ENCODE measurements around the gene FNDC3B.

GRCh38 chr3:172074032-172074431 lies 34.7 kb downstream of the FNDC3B start:
- TF ChIP-seq GATA2 (IDR thresholded peaks at IDR 0.05; ENCODE audit: low read depth, low read length): no peak
- TF ChIP-seq GATA3 (IDR thresholded peaks at IDR 0.05; ENCODE audit: low read depth, low read length): no peak
